HG02981 (cell line): Measurements from ENCODE around the gene CCDC93.
A peak's percentile ranks its signal among the peaks of the same experiment; 100 is the strongest.

Source experiments
- ATAC-seq: cut with Tn5 transposase; IDR thresholded peaks from one replicate; pipeline ENCODE4 v1.9.1; 2021; ENCODE audit warnings: mild to moderate bottlenecking, moderate library complexity; ENCODE audit not compliant: unreplicated experiment

The CCDC93 gene

GRCh38 chr2:118013724-118014491 is at the start of gene CCDC93:
CCDC93 (minus strand) TSS chr2:118014070; CDS start chr2:118013995, 75 bp downstream.
- peak; percentile 86 for ATAC-seq

GRCh38 chr2:118062669-118063068 is 48.8 kb upstream of the CCDC93 start:
- ATAC-seq, result no peak

- no peak for ATAC-seq
Observed at GRCh38 chr2:118062048-118062447, 48.2 kb upstream of the CCDC93 start.

- peak; percentile 75 for ATAC-seq
Observed at GRCh38 chr2:118061135-118061955, 47.5 kb upstream of the CCDC93 start.

- no peak for ATAC-seq
Observed at GRCh38 chr2:118059919-118060478, 46.1 kb upstream of the CCDC93 start.

- no peak for ATAC-seq
Observed at GRCh38 chr2:118058951-118059350, 45.1 kb upstream of the CCDC93 start.

- ATAC-seq, result no peak
Observed at GRCh38 chr2:118056801-118057200, 42.9 kb upstream of the CCDC93 start.

GRCh38 chr2:118056165-118056534 is 42.3 kb upstream of the CCDC93 start:
- peak; percentile 89 for ATAC-seq

GRCh38 chr2:118055512-118056164 is 41.8 kb upstream of the CCDC93 start:
- ATAC-seq, result peak; percentile 73

GRCh38 chr2:118054213-118055008 is 40.5 kb upstream of the CCDC93 start:
- no peak for ATAC-seq

- no peak for ATAC-seq
Observed at GRCh38 chr2:118053681-118054080, 39.8 kb upstream of the CCDC93 start.

- no peak for ATAC-seq
Observed at GRCh38 chr2:118052474-118052873, 38.6 kb upstream of the CCDC93 start.

GRCh38 chr2:118051826-118052358 is 38.0 kb upstream of the CCDC93 start:
- ATAC-seq, result no peak

GRCh38 chr2:118050974-118051373 is 37.1 kb upstream of the CCDC93 start:
- no peak for ATAC-seq

GRCh38 chr2:118050386-118050785 is 36.5 kb upstream of the CCDC93 start:
- no peak for ATAC-seq

GRCh38 chr2:118049816-118050140 is 35.9 kb upstream of the CCDC93 start:
- ATAC-seq, result peak; percentile 67

- ATAC-seq, result peak; percentile 8
Observed at GRCh38 chr2:118049140-118049815, 35.4 kb upstream of the CCDC93 start.

- ATAC-seq, result no peak
Observed at GRCh38 chr2:118048401-118048800, 34.5 kb upstream of the CCDC93 start.

GRCh38 chr2:118047380-118047826 is 33.5 kb upstream of the CCDC93 start:
- no peak for ATAC-seq
